A673 (cell line): ENCODE measurements around the gene GALNT3. TPM values are rescaled to one million over a fixed set of nuclear protein-coding genes. Genes with fewer than 3 reads are reported as not detected.

Experiments
- BruUV-seq: library from RNA; stranded (reverse); fragments of 400-500 nt; replicated peaks from 2 replicates; lab custom pipeline; 2021; lab: Mats Ljungman, UMichigan
- CTCF ChIA-PET: fragments of 300-600 bp; sonication (Branson Sonifier 250); formaldehyde crosslinking; loops from one replicate; lab custom pipeline; 2022; ENCODE audit warnings: antibody characterized with exemption; lab: Charles Lee
- POLR2A ChIA-PET: fragments of 300-600 bp; sonication (Branson Sonifier 250); formaldehyde crosslinking; loops from one replicate; lab custom pipeline; 2022; ENCODE audit warnings: antibody characterized with exemption; ENCODE audit not compliant: low non-redundant PET; lab: Charles Lee
- DNase-seq: peaks from one replicate; pipeline ENCODE4 v3.0.0-alpha.2; 2015; ENCODE audit warnings: low spot score
- H3K27ac ChIP-seq: fragments of 200-600 bp; sonication (generic); 2 replicates; pipeline ENCODE4 v1.5.1; 2016; ENCODE audit warnings: mixed run types, low read depth, mild to moderate bottlenecking, mixed read lengths, antibody characterized with exemption, low read length; ENCODE audit not compliant: poor library complexity, severe bottlenecking
- H3K27me3 ChIP-seq: fragments of 200-600 bp; sonication (generic); replicated peaks from 2 replicates; pipeline ENCODE4 v1.6.1; 2017; ENCODE audit warnings: mixed run types, low read depth, mild to moderate bottlenecking, mixed read lengths, antibody characterized with exemption, low read length; ENCODE audit not compliant: insufficient read depth, poor library complexity
- H3K36me3 ChIP-seq: fragments of 200-600 bp; sonication (generic); 2 replicates; pipeline ENCODE4 v1.6.1; 2016; ENCODE audit warnings: mixed run types, mild to moderate bottlenecking, mixed read lengths, antibody characterized with exemption, low read length; ENCODE audit not compliant: insufficient read depth, poor library complexity, severe bottlenecking
- H3K4me1 ChIP-seq: fragments of 200-600 bp; sonication (generic); 2 replicates; pipeline ENCODE4 v1.6.1; 2017; ENCODE audit warnings: mixed run types, mild to moderate bottlenecking, mixed read lengths, antibody characterized with exemption, low read length; ENCODE audit not compliant: insufficient read depth, poor library complexity, severe bottlenecking
- H3K4me3 ChIP-seq: fragments of 200-600 bp; sonication (generic); 2 replicates; pipeline ENCODE4 v1.5.1; 2016; ENCODE audit warnings: low read depth, mixed run types, mild to moderate bottlenecking, mixed read lengths, low read length; ENCODE audit not compliant: poor library complexity, severe bottlenecking
- H3K9me3 ChIP-seq: fragments of 200-600 bp; sonication (generic); 2 replicates; pipeline ENCODE4 v1.6.1; 2016; ENCODE audit warnings: mixed run types, low read depth, mild to moderate bottlenecking, mixed read lengths, antibody characterized with exemption, low read length; ENCODE audit not compliant: poor library complexity, severe bottlenecking
- EZH2 ChIP-seq: fragments of 200-600 bp; sonication (generic); IDR thresholded peaks from 2 replicates; pipeline ENCODE4 v1.6.1; 2017; ENCODE audit warnings: borderline replicate concordance, low read depth, mild to moderate bottlenecking, mixed read lengths, antibody characterized with exemption, low read length; ENCODE audit not compliant: poor library complexity, severe bottlenecking
- intact Hi-C: fragments of 100-400 bp; cut with micrococcal nuclease; formaldehyde crosslinking; loops from one replicate; pipeline ENCODE4 v1.10.0; 2022; ENCODE audit not compliant: unreplicated experiment
- total RNA-seq: library from RNA; stranded (reverse); gene quantifications from 2 replicates; pipeline ENCODE4 v1.2.3, GENCODE V29; 2021
- TF ChIP-seq, protein P1 (sequence below): fragments of 300-800, 200-600 bp; sonication (generic); conservative IDR thresholded peaks from 2 replicates; pipeline ENCODE4 v1.5.1; 2017; ENCODE audit warnings: low read depth, mild to moderate bottlenecking, antibody characterized with exemption, low read length, moderate library complexity, mixed read lengths

GALNT3 gene
- total RNA-seq, 1 experiment from 2014 or later: 4.6 TPM

- no peaks in the 10 kb centered on the region for H3K4me1 ChIP-seq
- H3K27ac ChIP-seq: no peak overlapping the region
- TF ChIP-seq, protein P1, sequence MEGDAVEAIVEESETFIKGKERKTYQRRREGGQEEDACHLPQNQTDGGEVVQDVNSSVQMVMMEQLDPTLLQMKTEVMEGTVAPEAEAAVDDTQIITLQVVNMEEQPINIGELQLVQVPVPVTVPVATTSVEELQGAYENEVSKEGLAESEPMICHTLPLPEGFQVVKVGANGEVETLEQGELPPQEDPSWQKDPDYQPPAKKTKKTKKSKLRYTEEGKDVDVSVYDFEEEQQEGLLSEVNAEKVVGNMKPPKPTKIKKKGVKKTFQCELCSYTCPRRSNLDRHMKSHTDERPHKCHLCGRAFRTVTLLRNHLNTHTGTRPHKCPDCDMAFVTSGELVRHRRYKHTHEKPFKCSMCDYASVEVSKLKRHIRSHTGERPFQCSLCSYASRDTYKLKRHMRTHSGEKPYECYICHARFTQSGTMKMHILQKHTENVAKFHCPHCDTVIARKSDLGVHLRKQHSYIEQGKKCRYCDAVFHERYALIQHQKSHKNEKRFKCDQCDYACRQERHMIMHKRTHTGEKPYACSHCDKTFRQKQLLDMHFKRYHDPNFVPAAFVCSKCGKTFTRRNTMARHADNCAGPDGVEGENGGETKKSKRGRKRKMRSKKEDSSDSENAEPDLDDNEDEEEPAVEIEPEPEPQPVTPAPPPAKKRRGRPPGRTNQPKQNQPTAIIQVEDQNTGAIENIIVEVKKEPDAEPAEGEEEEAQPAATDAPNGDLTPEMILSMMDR: no peak
- H3K36me3 ChIP-seq: no peaks in the 10 kb centered on the region
- no peak for DNase-seq
- H3K27me3 ChIP-seq: no peaks in the 10 kb centered on the region
- no peaks in the 10 kb centered on the region for H3K9me3 ChIP-seq
- ChIA-PET CTCF (interaction anchor here (0.6 kb wide), 1 partner anchor 759 kb away, joined by 3 read pairs; no protein-coding TSS in a partner anchor), POLR2A (no interaction called here)
- BruUV-seq: no TSS peak
- intact Hi-C loops: no loop called here
- H3K4me3 ChIP-seq: no peak overlapping the region
Measured at GRCh38 chr2:165792104-165792454, 2.0 kb downstream of the GALNT3 start.

- H3K9me3 ChIP-seq: no peaks in the 10 kb centered on the region
- H3K27me3 ChIP-seq: no peaks in the 10 kb centered on the region
- H3K27ac ChIP-seq: no peak overlapping the region
- H3K4me3 ChIP-seq: no peak overlapping the region
- TF ChIP-seq EZH2: no peak
- TF ChIP-seq, protein P1: no peak
- ChIA-PET CTCF (interaction anchor here (0.6 kb wide), 1 partner anchor 759 kb away, joined by 3 read pairs; no protein-coding TSS in a partner anchor), POLR2A (no interaction called here)
- intact Hi-C loops: no loop called here
- no peak for DNase-seq
- H3K4me1 ChIP-seq: no peaks in the 10 kb centered on the region
- BruUV-seq: no TSS peak
- H3K36me3 ChIP-seq: no peaks in the 10 kb centered on the region
Measured at GRCh38 chr2:165791421-165792103, 2.5 kb downstream of the GALNT3 start.

- H3K4me1 ChIP-seq: no peaks in the 10 kb centered on the region
- no peak for DNase-seq
- no peaks in the 10 kb centered on the region for H3K36me3 ChIP-seq
- TF ChIP-seq EZH2: no peak
- TF ChIP-seq, protein P1: no peak
- POLR2A ChIA-PET: no interaction called here
- no TSS peak for BruUV-seq
- H3K4me3 ChIP-seq: no peak overlapping the region
- no peak overlapping the region for H3K27ac ChIP-seq
- H3K27me3 ChIP-seq: no peaks in the 10 kb centered on the region
- intact Hi-C loops: no loop called here
- no peaks in the 10 kb centered on the region for H3K9me3 ChIP-seq
- CTCF ChIA-PET: no interaction called here
Measured at GRCh38 chr2:165790466-165790865, 3.6 kb downstream of the GALNT3 start.
